AG04450 (cell line): ENCODE measurements around the gene POTEH. TPM values are rescaled to one million over a fixed set of nuclear protein-coding genes. Genes with fewer than 3 reads are reported as not detected.
"Not testable (repeated sequence)": the region's sequence is repeated elsewhere in the genome, so short reads cannot be mapped to it uniquely, and the experiment has no call there.

Experiments
- CTCF ChIA-PET: fragments of 300-600, 350-600 bp; formaldehyde crosslinking; extraction: SDS; loops from one replicate; lab custom pipeline; 2022; ENCODE audit warnings: antibody characterized with exemption, inconsistent platforms; lab: Charles Lee
- POLR2A ChIA-PET: fragments of 350-600 bp; formaldehyde crosslinking; extraction: SDS; loops from one replicate; lab custom pipeline; 2021; ENCODE audit warnings: antibody characterized with exemption, inconsistent platforms; lab: Yijun Ruan, JAX
- DNase-seq: peaks from one replicate; pipeline ENCODE4 v3.0.0-alpha.2; 2011; ENCODE audit warnings: low read depth, low spot score
- H3K27ac ChIP-seq: one replicate; pipeline ENCODE4 v1.5.1; 2012; ENCODE audit warnings: low read depth, low read length, control low read depth
- H3K27me3 ChIP-seq: one replicate; pipeline ENCODE4 v1.6.0; 2012; ENCODE audit warnings: low read length; ENCODE audit not compliant: control insufficient read depth, insufficient read depth
- H3K4me3 ChIP-seq: 2 replicates; pipeline ENCODE4 v1.5.1; 2011; ENCODE audit warnings: mild to moderate bottlenecking, low read depth, low read length, control low read depth
- H3K9me3 ChIP-seq: 2 replicates; pipeline ENCODE4 v1.5.1; 2012; ENCODE audit warnings: low read length; ENCODE audit not compliant: control insufficient read depth, insufficient read depth
- polyA plus RNA-seq: library from polyadenylated mRNA; depleted of rRNA; stranded (reverse); fragments of >200 nt; gene quantifications from 2 replicates; pipeline ENCODE4 v1.2.3, GENCODE V29; 2011

The POTEH gene
- polyA plus RNA-seq, 1 experiment: not detected

GRCh38 chr22:15738157-15738908, 48.5 kb downstream of the POTEH start:
- H3K9me3 ChIP-seq, POLR2A ChIA-PET, DNase-seq, H3K27me3 ChIP-seq, H3K27ac ChIP-seq, H3K4me3 ChIP-seq, CTCF ChIA-PET: not testable (repeated sequence)

GRCh38 chr22:15738909-15739391, 49.1 kb downstream of the POTEH start:
- H3K4me3 ChIP-seq, POLR2A ChIA-PET, DNase-seq, CTCF ChIA-PET, H3K27me3 ChIP-seq, H3K27ac ChIP-seq, H3K9me3 ChIP-seq: not testable (repeated sequence)

GRCh38 chr22:15747636-15748323, 58.0 kb downstream of the POTEH start:
- POLR2A ChIA-PET, DNase-seq, H3K27me3 ChIP-seq, H3K4me3 ChIP-seq, H3K27ac ChIP-seq, CTCF ChIA-PET: not testable (repeated sequence)
- H3K9me3 ChIP-seq: peaks cover 17% of the 10 kb centered on the region

GRCh38 chr22:15749181-15749970, 59.5 kb downstream of the POTEH start:
- H3K4me3 ChIP-seq: not testable (repeated sequence)

GRCh38 chr22:15759443-15760097, 69.7 kb downstream of the POTEH start:
- DNase-seq, H3K27me3 ChIP-seq, H3K4me3 ChIP-seq, CTCF ChIA-PET, H3K27ac ChIP-seq, POLR2A ChIA-PET: not testable (repeated sequence)
- H3K9me3 ChIP-seq: peaks cover 15% of the 10 kb centered on the region

More at GRCh38 chr22:15749181-15749970, 59.5 kb downstream of the POTEH start:
- CTCF ChIA-PET, POLR2A ChIA-PET, H3K27me3 ChIP-seq, H3K27ac ChIP-seq, DNase-seq: not testable (repeated sequence)
- peaks cover 17% of the 10 kb centered on the region for H3K9me3 ChIP-seq

- DNase-seq, CTCF ChIA-PET, POLR2A ChIA-PET, H3K27ac ChIP-seq, H3K27me3 ChIP-seq, H3K4me3 ChIP-seq: not testable (repeated sequence)
- peaks cover 15% of the 10 kb centered on the region for H3K9me3 ChIP-seq
Observed at GRCh38 chr22:15760388-15761150, 70.7 kb downstream of the POTEH start.

GRCh38 chr22:15761151-15761777, 71.4 kb downstream of the POTEH start:
- DNase-seq, POLR2A ChIA-PET, H3K27me3 ChIP-seq, H3K4me3 ChIP-seq, H3K27ac ChIP-seq, CTCF ChIA-PET: not testable (repeated sequence)
- peaks cover 15% of the 10 kb centered on the region for H3K9me3 ChIP-seq

GRCh38 chr22:15763559-15763958, 73.7 kb downstream of the POTEH start:
- CTCF ChIA-PET, H3K4me3 ChIP-seq, H3K27me3 ChIP-seq, POLR2A ChIA-PET, DNase-seq, H3K27ac ChIP-seq: not testable (repeated sequence)
- H3K9me3 ChIP-seq: peaks cover 15% of the 10 kb centered on the region
